ENCODE measurements around the gene KCNH2. TPM values are rescaled to one million over a fixed set of nuclear protein-coding genes. Genes with fewer than 3 reads are reported as not detected.
A peak's percentile ranks its signal among the peaks of the same experiment; 100 is the strongest.

KCNH2 gene
- total RNA-seq, 6 donors from 2014 or later, result 0.59 to 5.7 (median 3.1) TPM

DNA sequence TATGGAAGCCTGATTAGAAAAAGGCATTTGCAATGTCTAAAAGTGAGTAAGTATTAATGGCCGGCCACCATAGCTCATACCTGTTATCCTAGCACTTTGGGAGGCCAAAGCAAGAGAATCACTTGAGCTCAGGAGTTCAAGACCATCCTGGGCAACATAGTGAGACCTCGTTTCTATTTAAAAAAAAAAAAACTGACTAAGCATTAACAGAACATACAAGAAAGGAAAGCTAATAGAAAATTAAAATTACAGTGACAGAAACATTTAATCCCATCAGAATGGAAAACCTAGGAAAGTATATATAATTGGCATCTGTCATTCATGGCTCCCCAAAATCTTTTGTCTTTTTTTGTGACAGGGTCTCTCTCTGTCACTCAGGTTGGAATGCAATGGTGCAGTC is 69.9 kb downstream of the KCNH2 start:
- no peaks in the 10 kb centered on the region for H3K27me3 ChIP-seq
- no peak overlapping the region for H3K4me3 ChIP-seq
- DNase-seq (no peak), ATAC-seq (ENCODE audit: low FRiP score in 2 of 2) (no peak)
- 69 to 77% methylated on average over 2 of the region's 2 CpGs for WGBS, 2 donors
- no peaks in the 10 kb centered on the region for H3K36me3 ChIP-seq
- TF ChIP-seq CTCF (IDR thresholded peaks at IDR 0.05) (no peak), EP300 (IDR thresholded peaks at IDR 0.05) (no peak), POLR2A (IDR thresholded peaks at IDR 0.05) (no peak)
- H3K27ac ChIP-seq, result no peak overlapping the region
- no peaks in the 10 kb centered on the region for H3K9me3 ChIP-seq
- no peaks in the 10 kb centered on the region for H3K4me1 ChIP-seq

- Histone ChIP-seq H3K27ac (no peak overlapping the region), H3K9me3 (no peaks in the 10 kb centered on the region), H3K27me3 (no peaks in the 10 kb centered on the region), H3K4me1 (no peaks in the 10 kb centered on the region), H3K36me3 (no peaks in the 10 kb centered on the region), H3K4me3 (no peak overlapping the region)
- TF ChIP-seq POLR2AphosphoS5 (IDR thresholded peaks at IDR 0.05) (no peak), EP300 (IDR thresholded peaks at IDR 0.05) (no peak), POLR2A (IDR thresholded peaks at IDR 0.05) (no peak), CTCF (IDR thresholded peaks at IDR 0.05) (no peak)
- 59% methylated on average over 6 of the region's 6 CpGs for WGBS, 2 donors
- DNase-seq (no peak), ATAC-seq (ENCODE audit: low FRiP score in 2 of 2) (no peak)
Observed at GRCh38 chr7:150904011-150904909, 73.9 kb downstream of the KCNH2 start.

DNA sequence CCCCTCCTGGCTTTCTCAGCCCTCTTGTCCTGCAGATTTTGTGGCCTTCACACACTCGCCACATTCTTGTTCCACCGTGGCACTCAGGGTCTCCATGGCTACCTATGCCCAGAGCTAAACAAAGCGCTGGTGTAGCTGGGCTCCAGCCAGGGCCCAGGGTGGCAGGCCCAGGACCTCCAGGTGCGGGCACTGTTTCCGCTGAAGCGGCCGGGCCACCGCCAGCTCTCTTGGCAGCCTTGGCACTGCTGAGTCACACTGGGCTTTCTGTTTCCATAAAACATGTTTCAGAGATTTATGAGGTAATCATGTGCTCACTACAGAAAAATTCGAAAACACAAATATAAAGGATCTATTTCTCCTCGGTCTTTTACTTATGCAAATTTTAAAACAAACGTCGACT is 74.5 kb downstream of the KCNH2 start:
- Histone ChIP-seq H3K4me3 (no peak overlapping the region), H3K9me3 (no peaks in the 10 kb centered on the region), H3K27ac (no peak overlapping the region), H3K27me3 (no peaks in the 10 kb centered on the region), H3K36me3 (no peaks in the 10 kb centered on the region), H3K4me1 (no peaks in the 10 kb centered on the region)
- TF ChIP-seq CTCF (IDR thresholded peaks at IDR 0.05), result no peak
- TF ChIP-seq POLR2AphosphoS5 (IDR thresholded peaks at IDR 0.05), result no peak
- TF ChIP-seq POLR2A (IDR thresholded peaks at IDR 0.05), result no peak
- no peak for TF ChIP-seq EP300 (IDR thresholded peaks at IDR 0.05)
- DNase-seq (peak; percentile 55 to 88), ATAC-seq (ENCODE audit: low FRiP score in 2 of 2) (peak; percentile 42 to 79)
- WGBS, 2 donors, result 45 to 49% methylated on average over 12 of the region's 12 CpGs

DNA sequence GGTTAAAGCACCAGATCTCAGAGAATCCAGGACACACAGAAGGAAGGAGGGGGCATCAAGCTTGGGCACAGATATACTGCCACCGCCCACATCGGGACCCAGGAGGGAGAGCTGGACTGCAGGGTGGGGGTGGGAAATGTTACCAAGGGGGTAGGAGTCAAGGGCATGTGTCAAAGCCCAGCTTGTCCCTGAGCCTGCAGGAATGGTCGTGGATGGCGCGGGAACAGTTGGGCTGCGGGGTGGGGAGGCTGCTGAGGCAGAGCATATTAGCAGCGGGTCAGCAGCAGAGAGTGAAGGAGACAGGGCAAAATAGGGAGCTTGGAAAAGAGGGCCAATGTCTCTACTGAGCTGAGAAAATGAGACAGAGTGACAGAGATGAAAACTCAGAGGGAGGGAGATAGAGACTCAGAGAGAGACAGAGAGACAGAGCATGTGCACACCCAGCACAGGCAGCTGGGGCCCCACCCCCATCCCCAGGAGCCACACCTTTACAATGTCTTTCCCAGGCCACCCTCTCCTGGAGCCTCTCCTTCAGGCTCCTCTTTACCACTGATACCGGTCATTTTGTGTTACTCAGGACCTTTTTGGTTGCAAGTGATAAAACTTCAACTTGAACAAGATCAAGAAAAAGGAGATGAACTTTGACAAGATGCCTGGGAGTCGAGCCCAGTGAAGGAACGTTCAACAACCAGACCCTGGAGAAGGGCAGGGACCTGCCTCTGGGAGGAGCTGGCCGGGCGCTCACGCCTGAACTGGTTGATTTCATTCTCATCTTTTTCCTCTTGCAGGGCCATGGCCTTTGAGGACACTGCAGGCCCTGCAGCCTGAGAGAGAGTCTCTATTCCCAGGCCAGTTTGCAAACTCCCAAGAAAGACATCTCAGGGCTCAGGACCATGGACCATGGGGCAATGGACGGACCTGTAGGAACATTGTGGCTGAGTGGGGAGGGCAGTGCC is 75.8 kb downstream of the KCNH2 start:
- Histone ChIP-seq H3K27ac (no peak overlapping the region), H3K4me1 (no peaks in the 10 kb centered on the region), H3K27me3 (no peaks in the 10 kb centered on the region), H3K36me3 (no peaks in the 10 kb centered on the region), H3K4me3 (no peak overlapping the region), H3K9me3 (no peaks in the 10 kb centered on the region)
- DNase-seq, result no peak
- TF ChIP-seq POLR2AphosphoS5 (IDR thresholded peaks at IDR 0.05) (no peak), POLR2A (IDR thresholded peaks at IDR 0.05) (no peak), EP300 (IDR thresholded peaks at IDR 0.05) (no peak), CTCF (IDR thresholded peaks at IDR 0.05) (no peak)
- no peak for ATAC-seq (ENCODE audit: low FRiP score in 2 of 2)
- WGBS, 2 donors, result 78 to 89% methylated on average over 13 to 14 of the region's 14 CpGs
